Activated CD8-positive, alpha-beta memory T cell treated with anti-CD3 and anti-CD28 coated beads, Interleukin-2, amount 50 U/mL, for 48 hours (primary cell): Measurements from ENCODE around the gene ZNF41.

Experiments used
- DNase-seq: peaks from one replicate; pipeline ENCODE4 v3.0.0-alpha.2; 2020

Gene ZNF41

GRCh38 chrX:47489507-47490275, 6.7 kb upstream of the ZNF41 start:
- no peak for DNase-seq

- DNase-seq: no peak
These were observed 1.9 kb upstream of the ZNF41 start for GRCh38 chrX:47484885-47485284.

GRCh38 chrX:47483306-47484268, 565 bp upstream of the ZNF41 start:
- no peak for DNase-seq

GRCh38 chrX:47482065-47482511, 934 bp downstream of the ZNF41 start:
- no peak for DNase-seq

GRCh38 chrX:47481160-47481559, 1.9 kb downstream of the ZNF41 start:
- DNase-seq: no peak

- no peak for DNase-seq
These were observed 2.4 kb downstream of the ZNF41 start for GRCh38 chrX:47480576-47480975.

- DNase-seq: no peak
These were observed 7.5 kb downstream of the ZNF41 start for GRCh38 chrX:47475476-47475875.

GRCh38 chrX:47467106-47467505, 15.9 kb downstream of the ZNF41 start:
- DNase-seq: no peak

GRCh38 chrX:47460561-47460960, 22.5 kb downstream of the ZNF41 start:
- no peak for DNase-seq

GRCh38 chrX:47458528-47458927, 24.5 kb downstream of the ZNF41 start:
- DNase-seq: no peak

GRCh38 chrX:47456080-47456479, 26.9 kb downstream of the ZNF41 start:
- DNase-seq: no peak

GRCh38 chrX:47452112-47452511, 30.9 kb downstream of the ZNF41 start:
- DNase-seq: no peak

- no peak for DNase-seq
These were observed 34.7 kb downstream of the ZNF41 start for GRCh38 chrX:47448165-47448806.

GRCh38 chrX:47447607-47448006, 35.4 kb downstream of the ZNF41 start:
- DNase-seq: no peak

- DNase-seq: no peak
These were observed 36.1 kb downstream of the ZNF41 start for GRCh38 chrX:47446971-47447370.

- no peak for DNase-seq
These were observed 36.6 kb downstream of the ZNF41 start for GRCh38 chrX:47446431-47446830.

- no peak for DNase-seq
These were observed 52.1 kb downstream of the ZNF41 start for GRCh38 chrX:47430925-47431324.

GRCh38 chrX:47422444-47422843, 60.6 kb downstream of the ZNF41 start:
- no peak for DNase-seq

GRCh38 chrX:47420962-47421361, 62.1 kb downstream of the ZNF41 start:
- DNase-seq: no peak

- no peak for DNase-seq
These were observed 62.8 kb downstream of the ZNF41 start for GRCh38 chrX:47420265-47420664.

GRCh38 chrX:47413179-47413594, 69.8 kb downstream of the ZNF41 start:
- DNase-seq: no peak
